Muscle layer of duodenum (tissue), 2 donors: ENCODE data around the gene CTNNBL1.
"Not testable (repeated sequence)": the region's sequence is repeated elsewhere in the genome, so short reads cannot be mapped to it uniquely, and the experiment has no call there.

Experiments used
- H3K27ac ChIP-seq: one replicate; pipeline ENCODE4 v1.7.0; 2013; ENCODE audit warnings: mild to moderate bottlenecking, low read length
- H3K27me3 ChIP-seq: one replicate; pipeline ENCODE4 v1.7.0; 2013; ENCODE audit warnings: low read depth, mild to moderate bottlenecking, control low read depth, low read length
- H3K36me3 ChIP-seq, 2 donors: one replicate each; pipeline ENCODE4 v1.7.0; 2013; ENCODE audit warnings: low read length in 2 of 2, control low read depth in 1 of 2, mild to moderate bottlenecking in 1 of 2; ENCODE audit not compliant: insufficient read depth in 2 of 2, control insufficient read depth in 1 of 2
- H3K4me1 ChIP-seq, 2 donors: one replicate each; pipeline ENCODE4 v1.7.0; 2013; ENCODE audit warnings: low read length in 2 of 2, mild to moderate bottlenecking in 2 of 2, control low read depth in 1 of 2, moderate library complexity in 1 of 2; ENCODE audit not compliant: insufficient read depth in 2 of 2, control insufficient read depth in 1 of 2
- H3K4me3 ChIP-seq, 2 donors: one replicate each; pipeline ENCODE4 v1.7.0; 2013; ENCODE audit warnings: low read length in 2 of 2, low read depth in 1 of 2, mild to moderate bottlenecking in 1 of 2
- H3K9me3 ChIP-seq, 2 donors: one replicate each; pipeline ENCODE4 v1.7.0; 2013; ENCODE audit warnings: low read length in 2 of 2, control low read depth in 1 of 2, mild to moderate bottlenecking in 1 of 2; ENCODE audit not compliant: control insufficient read depth in 1 of 2
- donor health status: healthy.

Gene CTNNBL1

GRCh38 chr20:37664595-37664994 is 29.2 kb upstream of the CTNNBL1 start:
- H3K27me3 ChIP-seq, H3K4me1 ChIP-seq, H3K27ac ChIP-seq, H3K9me3 ChIP-seq, H3K4me3 ChIP-seq, H3K36me3 ChIP-seq: not testable (repeated sequence)

GRCh38 chr20:37668166-37668565 is 25.7 kb upstream of the CTNNBL1 start:
- no peak overlapping the region for H3K4me3 ChIP-seq
- H3K27ac ChIP-seq, result no peak overlapping the region
- H3K4me1 ChIP-seq, result no peaks in the 10 kb centered on the region
- no peaks in the 10 kb centered on the region for H3K36me3 ChIP-seq
- H3K27me3 ChIP-seq, result no peaks in the 10 kb centered on the region
- no peaks in the 10 kb centered on the region for H3K9me3 ChIP-seq

GRCh38 chr20:37669062-37669772 is 24.6 kb upstream of the CTNNBL1 start:
- H3K9me3 ChIP-seq, result no peaks in the 10 kb centered on the region
- no peak overlapping the region for H3K27ac ChIP-seq
- H3K36me3 ChIP-seq, result no peaks in the 10 kb centered on the region
- no peaks in the 10 kb centered on the region for H3K27me3 ChIP-seq
- H3K4me3 ChIP-seq, result no peak overlapping the region
- H3K4me1 ChIP-seq, result no peaks in the 10 kb centered on the region

- Histone ChIP-seq H3K4me1 (no peaks in the 10 kb centered on the region), H3K36me3 (no peaks in the 10 kb centered on the region), H3K4me3 (peak overlapping the region; percentile 16 to 48), H3K9me3 (no peaks in the 10 kb centered on the region), H3K27me3 (no peaks in the 10 kb centered on the region), H3K27ac (no peak overlapping the region)
These were observed 24.0 kb upstream of the CTNNBL1 start for GRCh38 chr20:37669773-37670236.

- Histone ChIP-seq H3K9me3 (no peaks in the 10 kb centered on the region), H3K27me3 (no peaks in the 10 kb centered on the region), H3K27ac (no peak overlapping the region), H3K4me3 (peak overlapping the region; percentile 16 to 48), H3K4me1 (no peaks in the 10 kb centered on the region), H3K36me3 (no peaks in the 10 kb centered on the region)
These were observed 23.5 kb upstream of the CTNNBL1 start for GRCh38 chr20:37670351-37670791.

- Histone ChIP-seq H3K4me1 (no peaks in the 10 kb centered on the region), H3K4me3 (no peak overlapping the region), H3K9me3 (no peaks in the 10 kb centered on the region), H3K27me3 (no peaks in the 10 kb centered on the region), H3K36me3 (no peaks in the 10 kb centered on the region), H3K27ac (no peak overlapping the region)
These were observed 21.7 kb upstream of the CTNNBL1 start for GRCh38 chr20:37672143-37672542.

GRCh38 chr20:37673444-37673843 is 20.4 kb upstream of the CTNNBL1 start:
- Histone ChIP-seq H3K27me3 (no peaks in the 10 kb centered on the region), H3K27ac (no peak overlapping the region), H3K36me3 (no peaks in the 10 kb centered on the region), H3K4me3 (no peak overlapping the region), H3K9me3 (no peaks in the 10 kb centered on the region), H3K4me1 (no peaks in the 10 kb centered on the region)

- Histone ChIP-seq H3K9me3 (no peaks in the 10 kb centered on the region), H3K27me3 (peaks cover 4% of the 10 kb centered on the region), H3K27ac (no peak overlapping the region), H3K36me3 (no peaks in the 10 kb centered on the region), H3K4me1 (no peaks in the 10 kb centered on the region), H3K4me3 (no peak overlapping the region)
These were observed 17.4 kb upstream of the CTNNBL1 start for GRCh38 chr20:37676440-37676839.

- peaks cover 4% of the 10 kb centered on the region for H3K27me3 ChIP-seq
- no peak overlapping the region for H3K27ac ChIP-seq
- no peak overlapping the region for H3K4me3 ChIP-seq
- no peaks in the 10 kb centered on the region for H3K4me1 ChIP-seq
- H3K36me3 ChIP-seq, result no peaks in the 10 kb centered on the region
- H3K9me3 ChIP-seq, result no peaks in the 10 kb centered on the region
These were observed 15.6 kb upstream of the CTNNBL1 start for GRCh38 chr20:37677969-37678861.

- not testable (repeated sequence) for H3K27me3 ChIP-seq, H3K4me1 ChIP-seq, H3K9me3 ChIP-seq, H3K27ac ChIP-seq, H3K4me3 ChIP-seq, H3K36me3 ChIP-seq
These were observed 14.1 kb upstream of the CTNNBL1 start for GRCh38 chr20:37679751-37680150.

- Histone ChIP-seq H3K4me1 (no peaks in the 10 kb centered on the region), H3K27ac (no peak overlapping the region), H3K27me3 (peaks cover 4% of the 10 kb centered on the region), H3K9me3 (no peaks in the 10 kb centered on the region), H3K4me3 (no peak overlapping the region), H3K36me3 (no peaks in the 10 kb centered on the region)
These were observed 13.4 kb upstream of the CTNNBL1 start for GRCh38 chr20:37680420-37680819.
